ENCODE measurements around the gene DIP2B. TPM values are rescaled to one million over a fixed set of nuclear protein-coding genes. Genes with fewer than 3 reads are reported as not detected.

Gene DIP2B
- total RNA-seq, 1 experiment from 2014 or later, result 26.1 TPM

DNA sequence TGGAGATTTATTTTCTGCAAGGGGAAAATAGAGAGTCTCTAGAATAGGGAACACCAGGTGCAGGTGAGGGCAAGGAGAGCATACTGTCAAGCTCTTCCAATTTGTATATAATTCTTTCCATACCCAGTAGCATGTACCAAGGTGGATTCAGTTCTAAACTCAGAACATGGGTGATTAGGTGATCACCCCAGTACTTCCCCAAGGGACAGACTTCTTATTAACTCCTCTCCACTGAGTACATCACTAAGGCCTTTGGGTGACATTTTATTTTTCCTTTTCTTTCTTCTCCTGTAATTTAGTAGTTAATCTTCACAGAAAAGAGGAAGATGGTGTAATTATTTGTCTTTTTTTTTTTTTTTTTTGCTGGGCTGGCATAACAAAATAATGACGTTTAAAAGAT, 54.2 kb downstream of the DIP2B start (continued):
- no peak for TF ChIP-seq ZNF138 (CRISPR knock-in tag; conservative IDR thresholded peaks at IDR 0.05)

DNA sequence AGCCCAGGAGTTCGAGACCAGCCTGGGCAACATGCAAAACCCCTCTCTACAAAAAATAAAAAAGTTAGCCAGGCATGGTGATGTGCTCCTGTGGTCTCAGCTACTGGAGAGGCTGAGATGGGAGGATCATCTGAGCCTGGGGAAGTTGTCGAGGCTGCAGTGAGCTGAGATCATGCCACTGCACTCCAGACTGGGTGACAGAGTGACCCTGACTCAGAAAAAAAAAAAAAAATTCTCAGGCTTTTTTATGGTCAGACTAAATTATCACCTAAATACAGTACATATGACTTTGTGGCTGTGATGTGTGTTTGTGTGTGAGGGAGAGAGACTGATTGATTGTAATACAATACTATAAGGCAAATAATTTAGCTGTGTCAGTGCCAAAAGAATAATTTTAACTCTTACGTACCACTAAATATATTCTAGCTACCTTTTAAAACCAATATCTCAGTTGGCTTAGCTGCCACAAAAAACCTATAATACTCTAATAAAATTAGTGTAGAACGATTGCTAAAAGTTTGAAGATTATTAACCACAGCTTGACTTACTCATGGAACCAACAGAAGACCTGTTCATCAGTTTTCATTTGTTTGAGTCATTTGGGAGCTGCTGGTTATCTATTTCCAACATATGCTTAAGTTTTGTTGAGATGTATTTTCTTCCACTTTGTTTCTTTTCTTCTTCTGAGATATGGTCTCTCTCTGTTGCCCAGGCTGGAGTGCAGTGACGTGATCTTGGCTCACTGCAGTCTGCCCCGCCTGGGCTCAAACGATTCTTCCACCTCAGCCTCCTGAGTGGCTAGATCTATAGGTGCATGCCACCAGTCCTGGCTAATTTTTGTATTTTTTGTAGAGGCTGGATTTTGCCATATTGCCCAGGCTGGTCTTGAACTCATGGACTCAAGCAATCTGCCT, 58.0 kb downstream of the DIP2B start:
- TF ChIP-seq, protein P1, sequence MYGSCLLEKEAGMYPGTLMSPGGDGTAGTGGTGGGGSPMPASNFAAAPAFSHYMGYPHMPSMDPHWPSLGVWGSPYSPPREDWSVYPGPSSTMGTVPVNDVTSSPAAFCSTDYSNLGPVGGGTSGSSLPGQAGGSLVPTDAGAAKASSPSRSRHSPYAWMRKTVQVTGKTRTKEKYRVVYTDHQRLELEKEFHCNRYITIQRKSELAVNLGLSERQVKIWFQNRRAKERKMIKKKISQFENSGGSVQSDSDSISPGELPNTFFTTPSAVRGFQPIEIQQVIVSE (CRISPR knock-in tag; IDR thresholded peaks at IDR 0.05; ENCODE audit: borderline replicate concordance), result no peak
- TF ChIP-seq HMGA2 (CRISPR knock-in tag; IDR thresholded peaks at IDR 0.05), result no peak
- TF ChIP-seq, protein P2, sequence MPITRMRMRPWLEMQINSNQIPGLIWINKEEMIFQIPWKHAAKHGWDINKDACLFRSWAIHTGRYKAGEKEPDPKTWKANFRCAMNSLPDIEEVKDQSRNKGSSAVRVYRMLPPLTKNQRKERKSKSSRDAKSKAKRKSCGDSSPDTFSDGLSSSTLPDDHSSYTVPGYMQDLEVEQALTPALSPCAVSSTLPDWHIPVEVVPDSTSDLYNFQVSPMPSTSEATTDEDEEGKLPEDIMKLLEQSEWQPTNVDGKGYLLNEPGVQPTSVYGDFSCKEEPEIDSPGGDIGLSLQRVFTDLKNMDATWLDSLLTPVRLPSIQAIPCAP (CRISPR knock-in tag; IDR thresholded peaks at IDR 0.05), result no peak
- no peak for TF ChIP-seq CREB1 (CRISPR knock-in tag; IDR thresholded peaks at IDR 0.05)
- TF ChIP-seq, protein P3, sequence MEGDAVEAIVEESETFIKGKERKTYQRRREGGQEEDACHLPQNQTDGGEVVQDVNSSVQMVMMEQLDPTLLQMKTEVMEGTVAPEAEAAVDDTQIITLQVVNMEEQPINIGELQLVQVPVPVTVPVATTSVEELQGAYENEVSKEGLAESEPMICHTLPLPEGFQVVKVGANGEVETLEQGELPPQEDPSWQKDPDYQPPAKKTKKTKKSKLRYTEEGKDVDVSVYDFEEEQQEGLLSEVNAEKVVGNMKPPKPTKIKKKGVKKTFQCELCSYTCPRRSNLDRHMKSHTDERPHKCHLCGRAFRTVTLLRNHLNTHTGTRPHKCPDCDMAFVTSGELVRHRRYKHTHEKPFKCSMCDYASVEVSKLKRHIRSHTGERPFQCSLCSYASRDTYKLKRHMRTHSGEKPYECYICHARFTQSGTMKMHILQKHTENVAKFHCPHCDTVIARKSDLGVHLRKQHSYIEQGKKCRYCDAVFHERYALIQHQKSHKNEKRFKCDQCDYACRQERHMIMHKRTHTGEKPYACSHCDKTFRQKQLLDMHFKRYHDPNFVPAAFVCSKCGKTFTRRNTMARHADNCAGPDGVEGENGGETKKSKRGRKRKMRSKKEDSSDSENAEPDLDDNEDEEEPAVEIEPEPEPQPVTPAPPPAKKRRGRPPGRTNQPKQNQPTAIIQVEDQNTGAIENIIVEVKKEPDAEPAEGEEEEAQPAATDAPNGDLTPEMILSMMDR (IDR thresholded peaks at IDR 0.05), result no peak
- no peak for TF ChIP-seq NFE2L1 (CRISPR knock-in tag; IDR thresholded peaks at IDR 0.05)
- TF ChIP-seq ZNF219 (CRISPR knock-in tag; IDR thresholded peaks at IDR 0.05; ENCODE audit: borderline replicate concordance), result no peak
- TF ChIP-seq, protein P4, sequence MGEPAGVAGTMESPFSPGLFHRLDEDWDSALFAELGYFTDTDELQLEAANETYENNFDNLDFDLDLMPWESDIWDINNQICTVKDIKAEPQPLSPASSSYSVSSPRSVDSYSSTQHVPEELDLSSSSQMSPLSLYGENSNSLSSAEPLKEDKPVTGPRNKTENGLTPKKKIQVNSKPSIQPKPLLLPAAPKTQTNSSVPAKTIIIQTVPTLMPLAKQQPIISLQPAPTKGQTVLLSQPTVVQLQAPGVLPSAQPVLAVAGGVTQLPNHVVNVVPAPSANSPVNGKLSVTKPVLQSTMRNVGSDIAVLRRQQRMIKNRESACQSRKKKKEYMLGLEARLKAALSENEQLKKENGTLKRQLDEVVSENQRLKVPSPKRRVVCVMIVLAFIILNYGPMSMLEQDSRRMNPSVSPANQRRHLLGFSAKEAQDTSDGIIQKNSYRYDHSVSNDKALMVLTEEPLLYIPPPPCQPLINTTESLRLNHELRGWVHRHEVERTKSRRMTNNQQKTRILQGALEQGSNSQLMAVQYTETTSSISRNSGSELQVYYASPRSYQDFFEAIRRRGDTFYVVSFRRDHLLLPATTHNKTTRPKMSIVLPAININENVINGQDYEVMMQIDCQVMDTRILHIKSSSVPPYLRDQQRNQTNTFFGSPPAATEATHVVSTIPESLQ (CRISPR knock-in tag; IDR thresholded peaks at IDR 0.05), result no peak
- TF ChIP-seq, protein P5, sequence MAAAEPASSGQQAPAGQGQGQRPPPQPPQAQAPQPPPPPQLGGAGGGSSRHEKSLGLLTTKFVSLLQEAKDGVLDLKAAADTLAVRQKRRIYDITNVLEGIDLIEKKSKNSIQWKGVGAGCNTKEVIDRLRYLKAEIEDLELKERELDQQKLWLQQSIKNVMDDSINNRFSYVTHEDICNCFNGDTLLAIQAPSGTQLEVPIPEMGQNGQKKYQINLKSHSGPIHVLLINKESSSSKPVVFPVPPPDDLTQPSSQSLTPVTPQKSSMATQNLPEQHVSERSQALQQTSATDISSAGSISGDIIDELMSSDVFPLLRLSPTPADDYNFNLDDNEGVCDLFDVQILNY (CRISPR knock-in tag; IDR thresholded peaks at IDR 0.05), result no peak
- no peak for TF ChIP-seq TP53 (CRISPR knock-in tag; IDR thresholded peaks at IDR 0.05)
- TF ChIP-seq KAT7 (CRISPR knock-in tag; IDR thresholded peaks at IDR 0.05; ENCODE audit: borderline replicate concordance), result no peak
- TF ChIP-seq NR1H2 (CRISPR knock-in tag; IDR thresholded peaks at IDR 0.05), result no peak
- TF ChIP-seq, protein P6, sequence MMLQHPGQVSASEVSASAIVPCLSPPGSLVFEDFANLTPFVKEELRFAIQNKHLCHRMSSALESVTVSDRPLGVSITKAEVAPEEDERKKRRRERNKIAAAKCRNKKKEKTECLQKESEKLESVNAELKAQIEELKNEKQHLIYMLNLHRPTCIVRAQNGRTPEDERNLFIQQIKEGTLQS (CRISPR knock-in tag; conservative IDR thresholded peaks at IDR 0.05), result no peak
- TF ChIP-seq, protein P7, sequence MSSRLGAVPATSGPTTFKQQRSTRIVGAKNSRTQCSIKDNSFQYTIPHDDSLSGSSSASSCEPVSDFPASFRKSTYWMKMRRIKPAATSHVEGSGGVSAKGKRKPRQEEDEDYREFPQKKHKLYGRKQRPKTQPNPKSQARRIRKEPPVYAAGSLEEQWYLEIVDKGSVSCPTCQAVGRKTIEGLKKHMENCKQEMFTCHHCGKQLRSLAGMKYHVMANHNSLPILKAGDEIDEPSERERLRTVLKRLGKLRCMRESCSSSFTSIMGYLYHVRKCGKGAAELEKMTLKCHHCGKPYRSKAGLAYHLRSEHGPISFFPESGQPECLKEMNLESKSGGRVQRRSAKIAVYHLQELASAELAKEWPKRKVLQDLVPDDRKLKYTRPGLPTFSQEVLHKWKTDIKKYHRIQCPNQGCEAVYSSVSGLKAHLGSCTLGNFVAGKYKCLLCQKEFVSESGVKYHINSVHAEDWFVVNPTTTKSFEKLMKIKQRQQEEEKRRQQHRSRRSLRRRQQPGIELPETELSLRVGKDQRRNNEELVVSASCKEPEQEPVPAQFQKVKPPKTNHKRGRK (CRISPR knock-in tag; IDR thresholded peaks at IDR 0.05; ENCODE audit: borderline replicate concordance), result no peak
- TF ChIP-seq, protein P8, sequence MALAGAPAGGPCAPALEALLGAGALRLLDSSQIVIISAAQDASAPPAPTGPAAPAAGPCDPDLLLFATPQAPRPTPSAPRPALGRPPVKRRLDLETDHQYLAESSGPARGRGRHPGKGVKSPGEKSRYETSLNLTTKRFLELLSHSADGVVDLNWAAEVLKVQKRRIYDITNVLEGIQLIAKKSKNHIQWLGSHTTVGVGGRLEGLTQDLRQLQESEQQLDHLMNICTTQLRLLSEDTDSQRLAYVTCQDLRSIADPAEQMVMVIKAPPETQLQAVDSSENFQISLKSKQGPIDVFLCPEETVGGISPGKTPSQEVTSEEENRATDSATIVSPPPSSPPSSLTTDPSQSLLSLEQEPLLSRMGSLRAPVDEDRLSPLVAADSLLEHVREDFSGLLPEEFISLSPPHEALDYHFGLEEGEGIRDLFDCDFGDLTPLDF (CRISPR knock-in tag; IDR thresholded peaks at IDR 0.05), result no peak
- no peak for TF ChIP-seq CREM (CRISPR knock-in tag; IDR thresholded peaks at IDR 0.05)
- TF ChIP-seq, protein P9, sequence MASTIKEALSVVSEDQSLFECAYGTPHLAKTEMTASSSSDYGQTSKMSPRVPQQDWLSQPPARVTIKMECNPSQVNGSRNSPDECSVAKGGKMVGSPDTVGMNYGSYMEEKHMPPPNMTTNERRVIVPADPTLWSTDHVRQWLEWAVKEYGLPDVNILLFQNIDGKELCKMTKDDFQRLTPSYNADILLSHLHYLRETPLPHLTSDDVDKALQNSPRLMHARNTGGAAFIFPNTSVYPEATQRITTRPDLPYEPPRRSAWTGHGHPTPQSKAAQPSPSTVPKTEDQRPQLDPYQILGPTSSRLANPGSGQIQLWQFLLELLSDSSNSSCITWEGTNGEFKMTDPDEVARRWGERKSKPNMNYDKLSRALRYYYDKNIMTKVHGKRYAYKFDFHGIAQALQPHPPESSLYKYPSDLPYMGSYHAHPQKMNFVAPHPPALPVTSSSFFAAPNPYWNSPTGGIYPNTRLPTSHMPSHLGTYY (CRISPR knock-in tag; IDR thresholded peaks at IDR 0.05), result no peak
- no peak for TF ChIP-seq ELF4 (CRISPR knock-in tag; IDR thresholded peaks at IDR 0.05; ENCODE audit: low read depth)
- TF ChIP-seq, protein P10, sequence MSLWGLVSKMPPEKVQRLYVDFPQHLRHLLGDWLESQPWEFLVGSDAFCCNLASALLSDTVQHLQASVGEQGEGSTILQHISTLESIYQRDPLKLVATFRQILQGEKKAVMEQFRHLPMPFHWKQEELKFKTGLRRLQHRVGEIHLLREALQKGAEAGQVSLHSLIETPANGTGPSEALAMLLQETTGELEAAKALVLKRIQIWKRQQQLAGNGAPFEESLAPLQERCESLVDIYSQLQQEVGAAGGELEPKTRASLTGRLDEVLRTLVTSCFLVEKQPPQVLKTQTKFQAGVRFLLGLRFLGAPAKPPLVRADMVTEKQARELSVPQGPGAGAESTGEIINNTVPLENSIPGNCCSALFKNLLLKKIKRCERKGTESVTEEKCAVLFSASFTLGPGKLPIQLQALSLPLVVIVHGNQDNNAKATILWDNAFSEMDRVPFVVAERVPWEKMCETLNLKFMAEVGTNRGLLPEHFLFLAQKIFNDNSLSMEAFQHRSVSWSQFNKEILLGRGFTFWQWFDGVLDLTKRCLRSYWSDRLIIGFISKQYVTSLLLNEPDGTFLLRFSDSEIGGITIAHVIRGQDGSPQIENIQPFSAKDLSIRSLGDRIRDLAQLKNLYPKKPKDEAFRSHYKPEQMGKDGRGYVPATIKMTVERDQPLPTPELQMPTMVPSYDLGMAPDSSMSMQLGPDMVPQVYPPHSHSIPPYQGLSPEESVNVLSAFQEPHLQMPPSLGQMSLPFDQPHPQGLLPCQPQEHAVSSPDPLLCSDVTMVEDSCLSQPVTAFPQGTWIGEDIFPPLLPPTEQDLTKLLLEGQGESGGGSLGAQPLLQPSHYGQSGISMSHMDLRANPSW (CRISPR knock-in tag; conservative IDR thresholded peaks at IDR 0.05; ENCODE audit: low read depth), result no peak
- Mint-ChIP-seq H3K36me3 (no peaks in the 10 kb centered on the region), H3K27me3 (ENCODE audit: low read depth) (no peaks in the 10 kb centered on the region), H3K4me1 (peaks cover 1% of the 10 kb centered on the region), H3K27ac (no peak overlapping the region), H3K4me3 (no peak overlapping the region), H3K9me3 (no peaks in the 10 kb centered on the region)
- ChIA-PET POLR2A (no interaction called here), CTCF (interaction anchor here (0.7 kb wide), 1 partner anchor 75 kb away, joined by 4 read pairs; no protein-coding TSS in a partner anchor)
- DNase-seq (ENCODE audit: low spot score) (no peak), ATAC-seq (no peak)
